B cell (primary cell): ENCODE measurements around the gene CRIM1.

Source experiments
- CTCF ChIP-seq: fragments of 200-600 bp; IDR thresholded peaks from one replicate; pipeline ENCODE4 v1.8.0; 2022; ENCODE audit warnings: antibody characterized with exemption, mild to moderate bottlenecking
- EZH2 ChIP-seq: IDR thresholded peaks from 2 replicates; pipeline ENCODE4 v1.6.1; 2012; ENCODE audit warnings: borderline replicate concordance, low read depth, mild to moderate bottlenecking, moderate library complexity, low read length; ENCODE audit not compliant: insufficient read depth, poor library complexity, severe bottlenecking

DNA sequence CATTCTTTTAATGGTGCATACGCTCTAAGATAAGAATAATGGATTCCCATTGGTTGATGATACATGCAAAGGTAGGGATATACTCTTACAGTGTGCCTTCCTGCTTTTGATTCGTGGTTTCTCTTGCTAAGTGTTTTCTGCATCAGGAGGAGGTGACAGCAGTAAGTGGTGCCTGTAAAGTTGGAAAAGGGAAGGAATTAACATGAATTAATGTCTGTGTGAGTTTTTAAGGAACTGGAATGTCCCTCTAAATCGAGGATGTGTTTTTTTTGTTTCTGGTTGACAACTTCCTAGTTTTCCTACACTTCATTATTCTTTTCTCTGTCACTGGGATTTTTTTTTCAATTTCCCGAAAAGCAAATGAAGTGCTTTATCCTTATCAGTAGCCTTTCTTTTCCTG lies 54.4 kb downstream of the CRIM1 start:
- TF ChIP-seq CTCF (no peak), EZH2 (no peak)
